ENCODE results near the gene WDR83.
A peak's percentile ranks its signal among the peaks of the same experiment; 100 is the strongest.

Gene WDR83

GRCh38 chr19:12722566-12723380 lies 56.2 kb downstream of the WDR83 start (continued):
- TF ChIP-seq ZNF398 (tag by site-specific recombination; IDR thresholded peaks at IDR 0.05), result no peak
- TF ChIP-seq ZNF426 (tag by site-specific recombination; IDR thresholded peaks at IDR 0.05), result no peak
- TF ChIP-seq ZNF560 (tag by site-specific recombination; IDR thresholded peaks at IDR 0.05; ENCODE audit: borderline replicate concordance), result no peak
- TF ChIP-seq ZNF629 (tag by site-specific recombination; IDR thresholded peaks at IDR 0.05), result peak; percentile 85
- no peak for TF ChIP-seq ZNF677 (tag by site-specific recombination; IDR thresholded peaks at IDR 0.05)
- TF ChIP-seq ZNF555 (tag by site-specific recombination; conservative IDR thresholded peaks at IDR 0.05), result no peak
- TF ChIP-seq ZBTB10 (tag by site-specific recombination; IDR thresholded peaks at IDR 0.05), result no peak
- no peak for TF ChIP-seq ZNF488 (tag by site-specific recombination; IDR thresholded peaks at IDR 0.05)
- no peak for TF ChIP-seq HOXD13 (CRISPR knock-in tag; IDR thresholded peaks at IDR 0.05; ENCODE audit: borderline replicate concordance)
- no peak for TF ChIP-seq ZNF37A (tag by site-specific recombination; IDR thresholded peaks at IDR 0.05)
- TF ChIP-seq KLF8 (tag by site-specific recombination; IDR thresholded peaks at IDR 0.05), result peak; percentile 87
- peak; percentile 74; the same call in 1 of the 2 replicates for TF ChIP-seq KLF7 (tag by site-specific recombination; IDR thresholded peaks at IDR 0.05; ENCODE audit: borderline replicate concordance)
- TF ChIP-seq ZNF571 (tag by site-specific recombination; IDR thresholded peaks at IDR 0.05), result no peak
- no peak for TF ChIP-seq ZNF423 (tag by site-specific recombination; IDR thresholded peaks at IDR 0.05)
- TF ChIP-seq SALL2 (tag by site-specific recombination; IDR thresholded peaks at IDR 0.05; ENCODE audit: borderline replicate concordance), result no peak
- TF ChIP-seq ZNF623 (tag by site-specific recombination; IDR thresholded peaks at IDR 0.05), result no peak; the same call in 1 of the 2 replicates
- no peak for TF ChIP-seq YY1 (tag by site-specific recombination; IDR thresholded peaks at IDR 0.05)
- 0 out of 2 replicates have a peak, but pooled peaks have one; percentile 32 for TF ChIP-seq OSR2 (tag by site-specific recombination; IDR thresholded peaks at IDR 0.05)
- TF ChIP-seq ZNF449 (tag by site-specific recombination; IDR thresholded peaks at IDR 0.05), result no peak; the same call in 1 of the 2 replicates
- peak; percentile 65 for TF ChIP-seq KLF16 (tag by site-specific recombination; IDR thresholded peaks at IDR 0.05)
- TF ChIP-seq ZNF645 (tag by site-specific recombination; IDR thresholded peaks at IDR 0.05), result no peak
- TF ChIP-seq ZNF140 (tag by site-specific recombination; IDR thresholded peaks at IDR 0.05), result no peak
- peak; percentile 91 for TF ChIP-seq ZNF580 (tag by site-specific recombination; IDR thresholded peaks at IDR 0.05)
- peak; percentile 62; the same call in 1 of the 2 replicates for TF ChIP-seq ZNF394 (tag by site-specific recombination; IDR thresholded peaks at IDR 0.05; ENCODE audit: borderline replicate concordance)
- TF ChIP-seq ZNF23 (tag by site-specific recombination; IDR thresholded peaks at IDR 0.05; ENCODE audit: borderline replicate concordance), result no peak
- TF ChIP-seq ZNF248 (tag by site-specific recombination; IDR thresholded peaks at IDR 0.05), result no peak
- no peak for TF ChIP-seq ZNF529 (tag by site-specific recombination; IDR thresholded peaks at IDR 0.05; ENCODE audit: insufficient replicate concordance)
- no peak for TF ChIP-seq ZNF521 (tag by site-specific recombination; IDR thresholded peaks at IDR 0.05)
- TF ChIP-seq ZNF558 (tag by site-specific recombination; IDR thresholded peaks at IDR 0.05), result peak; percentile 58
- 0 out of 2 replicates have a peak, but pooled peaks have one; percentile 17 for TF ChIP-seq YY2 (tag by site-specific recombination; IDR thresholded peaks at IDR 0.05)
- peak; percentile 34; the same call in 1 of the 2 replicates for TF ChIP-seq BCL11B (tag by site-specific recombination; IDR thresholded peaks at IDR 0.05; ENCODE audit: low read depth)
- TF ChIP-seq ZNF701 (tag by site-specific recombination; IDR thresholded peaks at IDR 0.05), result no peak

Data from HEK293 (cell line).